TTC549 (cell line): ENCODE data around the gene ETV6.

Experiments used
- FAIRE-seq: peaks from 2 replicates; lab custom pipeline; 2012; peaks lifted over from hg19 to GRCh38; lab: Jason Lieb, UNC

Gene ETV6

DNA sequence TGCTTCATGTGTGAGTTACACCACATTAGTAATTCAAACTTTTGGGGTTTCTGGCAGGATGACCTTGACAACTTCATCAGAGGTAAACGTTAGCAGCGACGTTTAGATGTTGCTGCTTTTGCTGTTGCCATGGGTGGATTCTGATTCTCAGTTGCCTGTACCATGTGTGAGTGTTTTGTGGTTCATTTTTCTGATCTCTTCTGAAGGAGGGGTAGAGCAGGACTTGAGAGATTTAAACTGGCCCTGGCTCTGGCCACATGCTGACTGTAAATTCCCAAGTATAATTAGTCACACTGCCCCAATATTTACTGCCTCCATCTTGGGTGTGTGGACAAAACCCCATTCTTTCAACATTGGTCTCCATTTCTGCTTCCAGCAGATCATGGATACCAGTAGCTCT, 110.4 kb downstream of the ETV6 start:
- no peak for FAIRE-seq

- no peak for FAIRE-seq
These were observed 112.5 kb downstream of the ETV6 start for GRCh38 chr12:11761869-11762567.

DNA sequence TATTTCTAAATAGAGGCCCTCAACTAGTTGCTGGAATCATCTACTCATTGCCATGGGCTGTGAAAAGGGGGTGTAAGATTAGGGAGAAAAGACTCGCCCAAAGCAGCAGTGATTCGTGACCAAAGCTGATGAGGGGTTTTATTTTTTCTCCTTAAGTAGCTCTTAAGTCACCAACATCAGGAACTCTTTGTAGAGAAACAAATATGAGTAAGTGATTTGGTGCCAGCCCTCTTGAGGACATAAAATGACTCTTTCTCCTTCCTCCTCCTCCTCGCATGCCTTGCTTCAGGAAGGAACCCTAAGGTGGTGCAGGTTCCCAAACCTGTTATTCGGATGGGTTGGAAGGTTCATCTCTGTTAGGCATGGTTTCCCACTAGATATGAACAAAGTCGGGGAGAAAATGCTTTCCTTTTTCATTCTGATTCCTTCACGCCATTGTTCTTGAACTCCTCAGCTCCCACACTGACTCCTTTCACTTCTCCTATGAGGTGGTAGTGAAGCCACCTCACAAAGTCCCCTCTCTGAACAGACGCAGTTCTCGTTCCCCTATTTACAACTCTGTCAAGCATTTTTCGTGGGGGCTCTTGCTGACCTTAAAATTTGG, 113.4 kb downstream of the ETV6 start:
- FAIRE-seq, result no peak

- no peak for FAIRE-seq
These were observed 114.5 kb downstream of the ETV6 start for GRCh38 chr12:11763760-11764520.

- FAIRE-seq, result no peak
These were observed 115.4 kb downstream of the ETV6 start for GRCh38 chr12:11764837-11765236.

- FAIRE-seq, result no peak
These were observed 115.9 kb downstream of the ETV6 start for GRCh38 chr12:11765421-11765816.

GRCh38 chr12:11765817-11766794, 116.6 kb downstream of the ETV6 start:
- no peak for FAIRE-seq

- no peak for FAIRE-seq
These were observed 117.7 kb downstream of the ETV6 start for GRCh38 chr12:11767029-11767724.

GRCh38 chr12:11767798-11768197, 118.3 kb downstream of the ETV6 start:
- FAIRE-seq, result no peak

DNA sequence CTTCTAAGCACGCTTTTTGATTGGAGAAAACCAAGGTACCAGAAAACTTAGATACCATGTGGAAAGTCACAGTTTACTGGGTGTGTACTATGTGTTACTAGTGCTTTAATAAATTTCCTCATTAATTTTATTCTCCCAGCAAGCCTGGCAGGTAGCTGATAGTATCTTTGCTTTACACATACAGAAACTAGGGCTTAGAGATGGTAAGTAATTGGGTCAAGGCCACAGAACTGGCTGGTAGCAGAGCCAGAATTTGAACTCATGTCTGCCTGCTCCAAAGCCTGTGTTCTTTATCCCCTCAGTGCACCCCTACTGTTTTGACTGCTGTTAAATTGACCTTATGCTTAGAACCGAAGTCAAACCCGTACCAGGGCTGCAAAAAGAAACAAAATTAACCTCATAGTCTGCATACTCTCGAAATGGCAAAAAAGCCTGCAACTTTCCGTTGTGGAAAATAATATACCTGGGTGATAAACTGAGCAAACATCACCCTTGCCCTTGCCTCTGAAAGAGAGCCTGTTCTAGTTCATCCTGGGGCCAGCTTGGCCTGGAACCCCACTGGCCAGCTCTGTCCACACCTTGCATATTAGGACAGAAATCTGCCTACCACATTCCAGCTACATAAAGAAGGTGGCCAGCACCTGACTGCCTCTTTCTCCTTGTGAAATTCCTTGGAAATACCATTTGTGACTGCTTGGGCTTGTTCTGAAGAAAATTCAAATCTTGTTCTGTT, 118.9 kb downstream of the ETV6 start:
- no peak for FAIRE-seq

DNA sequence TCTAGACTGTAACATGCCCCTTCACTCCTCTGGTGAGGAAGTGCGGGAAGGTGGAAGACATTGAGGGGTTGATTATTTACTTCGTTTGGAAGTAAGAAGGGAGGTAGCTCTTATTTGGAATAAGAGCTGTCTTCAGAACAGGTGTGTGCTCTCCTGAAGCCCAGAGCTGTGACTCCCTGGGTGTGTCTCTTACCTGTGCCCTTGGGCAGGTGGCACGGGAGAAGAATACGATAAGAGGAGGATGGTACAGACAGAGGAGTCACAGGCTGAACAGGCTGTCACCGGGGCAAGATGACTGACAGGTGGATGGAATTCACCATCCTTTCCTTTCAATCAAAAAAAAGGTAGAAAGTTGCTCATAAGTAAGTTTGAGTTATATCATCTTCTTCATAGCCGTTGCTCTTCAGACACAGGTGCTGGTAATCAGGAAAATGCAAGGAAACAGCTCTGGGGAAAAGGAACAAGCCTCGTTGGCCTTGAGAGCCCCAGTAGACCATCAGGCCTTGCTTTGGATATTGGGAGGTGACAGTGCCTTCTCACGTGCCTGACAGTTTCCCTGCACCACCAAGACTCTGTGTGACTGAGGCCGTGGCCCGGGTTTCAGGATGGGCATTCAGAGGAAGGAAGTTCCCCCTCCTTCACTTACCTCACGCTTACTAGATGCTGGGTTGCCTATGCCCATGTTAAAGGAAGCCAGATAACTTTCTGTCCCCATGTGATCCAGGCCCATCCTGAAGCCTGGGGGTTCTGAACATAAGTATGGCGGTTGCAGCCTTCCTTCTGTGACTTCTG, 120.4 kb downstream of the ETV6 start:
- no peak for FAIRE-seq

GRCh38 chr12:11771356-11771755, 121.9 kb downstream of the ETV6 start:
- FAIRE-seq, result no peak

- FAIRE-seq, result no peak
These were observed 122.5 kb downstream of the ETV6 start for GRCh38 chr12:11771895-11772502.

- no peak for FAIRE-seq
These were observed 124.6 kb downstream of the ETV6 start for GRCh38 chr12:11773889-11774677.

- FAIRE-seq, result no peak
These were observed 125.3 kb downstream of the ETV6 start for GRCh38 chr12:11774821-11775220.

DNA sequence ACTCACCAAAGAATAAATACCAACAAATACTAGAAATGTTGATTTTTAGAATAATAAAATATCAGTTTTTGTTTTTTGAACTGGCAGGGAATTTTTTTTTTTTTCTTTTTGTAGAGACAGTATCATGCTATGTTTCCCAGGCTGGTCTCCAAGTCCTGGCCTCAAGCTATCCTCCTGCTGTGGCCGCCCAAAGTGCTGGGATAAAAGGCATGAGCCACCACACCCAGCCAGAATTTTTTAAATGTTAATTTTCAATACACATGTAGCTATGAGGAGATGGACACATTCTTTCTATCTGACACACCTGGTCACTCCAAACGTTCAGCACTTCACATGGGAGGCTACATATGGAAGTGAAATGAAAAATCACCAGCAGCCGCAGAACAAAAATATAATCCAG, 126.8 kb downstream of the ETV6 start:
- FAIRE-seq, result no peak

GRCh38 chr12:11777451-11777850, 128.0 kb downstream of the ETV6 start:
- no peak for FAIRE-seq

DNA sequence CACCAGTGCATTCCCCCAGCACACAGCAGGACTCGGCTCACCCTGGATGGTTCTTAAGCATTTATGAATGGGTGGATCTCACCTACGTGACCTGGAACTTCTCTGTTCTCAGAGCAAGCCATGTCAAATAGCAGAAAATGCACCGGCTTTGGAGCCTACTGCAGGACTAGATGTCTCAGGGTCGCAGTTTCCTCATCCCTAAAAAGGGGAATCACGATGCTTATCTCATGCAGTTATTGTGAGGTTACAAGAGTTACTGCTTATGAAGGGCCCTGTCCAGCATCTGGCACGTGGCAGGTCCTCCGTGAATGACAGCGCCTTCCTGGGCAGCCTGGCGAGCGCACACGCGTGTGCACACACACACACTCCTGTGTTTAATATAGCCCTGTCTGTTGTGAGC, 128.5 kb downstream of the ETV6 start:
- no peak for FAIRE-seq
